ENCODE data around the gene CEP104. TPM values are rescaled to one million over a fixed set of nuclear protein-coding genes. Genes with fewer than 3 reads are reported as not detected.

The CEP104 gene
- total RNA-seq, 1 experiment from 2014 or later = 44.1 TPM

GRCh38 chr1:3869751-3870301 is 12.8 kb upstream of the CEP104 start (continued):
- TF ChIP-seq ELF1 (IDR thresholded peaks at IDR 0.05; ENCODE audit: borderline replicate concordance, low read depth) (no peak), RAD21 (IDR thresholded peaks at IDR 0.05; ENCODE audit: low read depth) (no peak), ZFX (IDR thresholded peaks at IDR 0.05) (no peak)
- TF ChIP-seq, protein P1, sequence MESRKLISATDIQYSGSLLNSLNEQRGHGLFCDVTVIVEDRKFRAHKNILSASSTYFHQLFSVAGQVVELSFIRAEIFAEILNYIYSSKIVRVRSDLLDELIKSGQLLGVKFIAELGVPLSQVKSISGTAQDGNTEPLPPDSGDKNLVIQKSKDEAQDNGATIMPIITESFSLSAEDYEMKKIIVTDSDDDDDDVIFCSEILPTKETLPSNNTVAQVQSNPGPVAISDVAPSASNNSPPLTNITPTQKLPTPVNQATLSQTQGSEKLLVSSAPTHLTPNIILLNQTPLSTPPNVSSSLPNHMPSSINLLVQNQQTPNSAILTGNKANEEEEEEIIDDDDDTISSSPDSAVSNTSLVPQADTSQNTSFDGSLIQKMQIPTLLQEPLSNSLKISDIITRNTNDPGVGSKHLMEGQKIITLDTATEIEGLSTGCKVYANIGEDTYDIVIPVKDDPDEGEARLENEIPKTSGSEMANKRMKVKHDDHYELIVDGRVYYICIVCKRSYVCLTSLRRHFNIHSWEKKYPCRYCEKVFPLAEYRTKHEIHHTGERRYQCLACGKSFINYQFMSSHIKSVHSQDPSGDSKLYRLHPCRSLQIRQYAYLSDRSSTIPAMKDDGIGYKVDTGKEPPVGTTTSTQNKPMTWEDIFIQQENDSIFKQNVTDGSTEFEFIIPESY (IDR thresholded peaks at IDR 0.05; ENCODE audit: extremely low read depth, insufficient replicate concordance, low read length) = no peak

DNA sequence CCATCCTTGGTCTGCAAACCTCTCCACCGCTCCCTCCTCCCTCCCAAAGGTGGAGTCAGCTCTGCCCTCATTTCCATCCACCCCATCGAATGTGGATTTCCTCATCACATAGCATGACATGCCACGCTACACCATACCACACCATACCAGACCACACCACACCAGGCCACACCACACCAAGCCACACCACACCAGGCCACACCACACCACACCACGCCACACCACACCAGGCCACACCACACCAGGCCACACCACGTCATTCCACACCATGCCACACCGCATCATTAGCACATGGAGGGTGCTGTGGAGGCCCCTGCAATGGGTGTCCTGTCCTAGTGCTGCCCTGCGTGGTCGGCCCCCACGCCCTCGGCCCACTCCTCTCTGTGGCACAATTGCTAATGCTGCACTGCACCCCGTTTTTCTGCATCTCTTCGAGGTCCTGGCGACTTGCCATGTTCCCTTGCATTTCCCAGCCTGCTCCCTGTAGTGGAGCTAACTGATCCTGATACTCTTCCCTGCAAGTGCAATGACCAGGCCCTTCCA is 11.5 kb upstream of the CEP104 start:
- H3K4me1 ChIP-seq (ENCODE audit: control insufficient read depth in 1 of 2, insufficient read depth in 2 of 2, low read length in 2 of 2) = no peaks in the 10 kb centered on the region
- H3K9ac ChIP-seq (ENCODE audit: low read length) = no peak overlapping the region
- ATAC-seq = no peak
- H3K9me2 ChIP-seq (ENCODE audit: insufficient read depth) = no peaks in the 10 kb centered on the region
- no peak overlapping the region for H3K4me2 ChIP-seq (ENCODE audit: low read length)
- peak overlapping the region; percentile 31; the same call in 1 of the 2 replicates for H3K27ac ChIP-seq (ENCODE audit: low read depth, low read length)
- RAD21 ChIA-PET (ENCODE audit: low non-redundant PET in 1 of 2, low total read pairs in 2 of 2, uncharacterized antibody in 2 of 2, unreplicated experiment in 2 of 2) = no interaction called here
- CTCF ChIA-PET = no interaction called here
- no peaks in the 10 kb centered on the region; a peak in 1 of 4 replicates for H3K9me3 ChIP-seq (ENCODE audit: control insufficient read depth in 1 of 2, insufficient read depth in 1 of 2, low read depth in 1 of 2, low read length in 2 of 2)
- POLR2A ChIA-PET = no interaction called here
- TF ChIP-seq, protein P2, sequence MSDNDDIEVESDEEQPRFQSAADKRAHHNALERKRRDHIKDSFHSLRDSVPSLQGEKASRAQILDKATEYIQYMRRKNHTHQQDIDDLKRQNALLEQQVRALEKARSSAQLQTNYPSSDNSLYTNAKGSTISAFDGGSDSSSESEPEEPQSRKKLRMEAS (IDR thresholded peaks at IDR 0.05) = no peak
- TF ChIP-seq SP1 (IDR thresholded peaks at IDR 0.05; ENCODE audit: low read depth) = no peak
- no peak for TF ChIP-seq RAD21 (IDR thresholded peaks at IDR 0.05; ENCODE audit: low read depth)
- TF ChIP-seq, protein P1 (IDR thresholded peaks at IDR 0.05; ENCODE audit: extremely low read depth, insufficient replicate concordance, low read length) = no peak
- TF ChIP-seq EZH2phosphoT487 (IDR thresholded peaks at IDR 0.05; ENCODE audit: borderline replicate concordance) = no peak
- no peak for TF ChIP-seq ZFX (IDR thresholded peaks at IDR 0.05)
- TF ChIP-seq, protein P3, sequence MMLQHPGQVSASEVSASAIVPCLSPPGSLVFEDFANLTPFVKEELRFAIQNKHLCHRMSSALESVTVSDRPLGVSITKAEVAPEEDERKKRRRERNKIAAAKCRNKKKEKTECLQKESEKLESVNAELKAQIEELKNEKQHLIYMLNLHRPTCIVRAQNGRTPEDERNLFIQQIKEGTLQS (IDR thresholded peaks at IDR 0.05) = no peak
- TF ChIP-seq CEBPB (IDR thresholded peaks at IDR 0.05; ENCODE audit: low read depth) = no peak
- no peak for TF ChIP-seq EZH2 (IDR thresholded peaks at IDR 0.05)
- no peak for TF ChIP-seq TCF7L2 (IDR thresholded peaks at IDR 0.05; ENCODE audit: borderline replicate concordance, extremely low read depth, insufficient read depth, insufficient read length)
- no peak for TF ChIP-seq ZNF274 (IDR thresholded peaks at IDR 0.05; ENCODE audit: low read depth, low read length)
- TF ChIP-seq POLR2A (IDR thresholded peaks at IDR 0.05; ENCODE audit: borderline replicate concordance, extremely low read depth, insufficient read depth, insufficient read length) = no peak
- TF ChIP-seq CBX3 (IDR thresholded peaks at IDR 0.05; ENCODE audit: low read depth) = no peak
- TF ChIP-seq POLR2AphosphoS5 (IDR thresholded peaks at IDR 0.05; ENCODE audit: low read depth, low read length) = no peak
- no peak for TF ChIP-seq YY1 (IDR thresholded peaks at IDR 0.05; ENCODE audit: extremely low read depth, insufficient replicate concordance, low read depth, low read length)
- TF ChIP-seq ELF1 (IDR thresholded peaks at IDR 0.05; ENCODE audit: borderline replicate concordance, low read depth) = no peak
- H4K20me1 ChIP-seq (ENCODE audit: insufficient read depth) = no peaks in the 10 kb centered on the region
- no peaks in the 10 kb centered on the region for H3K79me2 ChIP-seq (ENCODE audit: insufficient read depth, low read length)
- no peak overlapping the region for H3K4me3 ChIP-seq (replicated peaks in 1 of 2; ENCODE audit: low read depth in 1 of 2, low read length in 2 of 2)
- intact Hi-C loops (cut with micrococcal nuclease) = no loop called here
- peaks cover 0 to 16% of the 10 kb centered on the region in 2 experiments; a peak in 2 of 4 replicates for H3K36me3 ChIP-seq (ENCODE audit: control insufficient read depth in 1 of 2, insufficient read depth in 2 of 2, low read length in 2 of 2)
- H3K27me3 ChIP-seq (ENCODE audit: insufficient read depth, low read length) = no peaks in the 10 kb centered on the region
- no TSS peak for BruUV-seq (replicated peaks)
- H2AFZ ChIP-seq (ENCODE audit: low read depth, low read length, poor library complexity, severe bottlenecking) = no peak overlapping the region
- DNase-seq (ENCODE audit: low read depth, low spot score) = no peak

Measured in HCT116 (cell line).